AG08396 (cell line): ENCODE data around the gene RIMS4.

ENCODE experiments used
- DNase-seq: peaks from one replicate; pipeline ENCODE4 v3.0.0; 2012; ENCODE audit warnings: low spot score, mixed read lengths

Gene RIMS4

DNA sequence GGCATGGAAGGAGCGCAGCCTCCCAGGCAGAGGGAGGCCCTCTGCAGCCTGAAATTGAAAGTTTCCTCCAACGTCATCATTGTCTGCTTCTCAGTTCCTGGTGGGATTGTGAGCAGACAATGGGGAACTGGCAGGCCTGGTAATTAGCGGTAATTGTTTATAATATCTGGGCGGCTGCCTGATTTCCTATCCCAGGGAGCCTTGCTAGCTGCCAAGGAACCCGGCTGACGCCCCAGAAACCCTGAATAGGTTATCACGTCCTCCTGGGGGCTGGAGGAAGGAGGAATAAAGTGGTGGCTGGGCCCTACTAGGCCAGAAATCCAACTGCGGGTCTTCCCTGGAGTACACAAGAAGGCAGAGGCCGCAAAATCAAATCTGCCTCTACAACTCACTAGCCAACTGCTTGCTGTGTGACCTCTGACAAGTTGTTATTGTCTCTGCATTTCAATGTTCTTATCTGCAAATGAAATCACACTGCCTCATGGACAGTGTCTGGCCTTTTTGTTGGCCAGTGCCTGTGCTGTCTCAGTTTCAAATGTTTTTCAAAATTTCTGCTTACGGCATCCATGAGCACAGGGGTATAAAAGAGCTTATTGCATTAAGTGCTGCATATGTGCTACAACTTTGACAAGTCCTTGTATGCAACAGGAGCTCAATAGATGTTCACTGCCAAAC, 47.7 kb downstream of the RIMS4 start:
- no peak for DNase-seq

DNA sequence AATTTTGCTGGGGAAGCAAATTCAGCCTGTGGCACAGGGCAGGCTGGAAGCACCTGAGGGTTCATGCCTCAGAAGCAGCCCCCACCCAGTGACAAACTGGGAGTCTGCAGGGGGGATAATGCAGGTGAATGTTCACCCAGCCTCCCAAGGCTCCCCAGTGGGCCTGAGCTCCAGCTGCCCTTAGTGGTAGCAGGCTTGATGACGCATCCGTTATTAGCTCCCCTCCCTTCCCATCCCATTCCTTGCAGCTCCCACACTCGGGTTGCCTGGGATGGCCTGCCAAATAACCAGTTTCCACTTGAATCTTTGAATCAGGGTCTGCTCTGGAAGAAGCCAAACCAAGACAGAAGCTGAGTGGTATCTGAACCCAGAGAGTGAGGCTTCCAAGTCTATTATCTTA, 48.9 kb downstream of the RIMS4 start:
- no peak for DNase-seq

DNA sequence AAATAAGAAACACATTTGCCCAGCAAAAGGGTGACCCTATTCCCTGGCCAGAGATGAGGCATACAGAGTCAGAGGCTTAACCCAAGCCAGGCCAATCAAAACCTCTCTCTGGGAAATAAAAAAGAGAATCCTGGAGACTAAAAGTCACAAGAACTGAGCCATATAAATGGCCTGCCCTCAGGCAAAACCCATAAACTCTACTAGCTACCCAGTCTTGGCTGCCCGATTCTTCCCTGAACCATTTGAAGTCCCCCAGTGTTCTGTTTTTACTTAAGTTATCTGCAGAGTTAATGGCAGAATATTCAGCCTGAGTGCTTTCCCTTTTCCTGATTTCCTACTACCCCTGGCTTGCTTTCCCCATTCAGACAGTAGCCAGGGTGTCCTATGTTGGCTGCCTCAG, 50.8 kb downstream of the RIMS4 start:
- DNase-seq, result no peak

DNA sequence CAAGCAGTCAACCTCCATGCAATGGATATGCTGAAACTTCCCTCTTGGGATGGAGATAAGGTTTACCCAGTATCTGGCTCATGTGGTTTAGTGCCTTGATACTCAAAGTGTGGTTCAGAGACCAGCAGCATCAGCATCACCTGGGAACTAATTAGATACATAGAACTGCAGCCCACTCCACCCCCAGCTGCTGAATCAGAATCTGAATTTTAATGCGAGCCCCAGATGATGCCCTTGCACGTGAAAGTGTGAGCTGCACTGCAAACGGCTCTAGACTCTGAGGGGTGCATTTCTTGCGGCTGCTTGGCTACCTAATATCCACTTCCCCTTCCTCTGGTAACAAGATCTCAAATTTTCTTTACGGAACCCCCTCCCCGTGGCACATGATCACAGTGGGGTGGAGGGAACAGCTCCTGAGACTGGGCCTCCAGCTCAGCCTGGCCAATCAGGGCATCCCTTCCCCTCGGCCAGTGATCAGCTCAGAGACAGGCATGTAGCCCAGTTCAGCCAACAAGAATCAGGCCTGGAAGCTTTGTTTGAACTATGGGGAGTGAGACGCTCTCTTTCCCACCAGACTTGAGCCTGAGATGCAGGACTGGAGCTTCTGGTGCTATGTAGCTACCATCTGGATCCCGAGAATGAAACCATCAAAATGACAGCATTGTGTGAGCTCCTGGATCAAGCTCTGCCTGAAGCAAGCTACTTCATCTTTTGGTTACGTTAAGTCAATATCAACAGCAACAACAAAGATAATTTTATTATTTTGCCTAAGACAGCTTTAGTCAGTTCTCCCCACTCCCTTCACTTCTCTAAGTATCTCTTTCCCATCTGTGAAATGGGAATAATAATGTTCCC, 51.9 kb downstream of the RIMS4 start:
- DNase-seq, result no peak

DNA sequence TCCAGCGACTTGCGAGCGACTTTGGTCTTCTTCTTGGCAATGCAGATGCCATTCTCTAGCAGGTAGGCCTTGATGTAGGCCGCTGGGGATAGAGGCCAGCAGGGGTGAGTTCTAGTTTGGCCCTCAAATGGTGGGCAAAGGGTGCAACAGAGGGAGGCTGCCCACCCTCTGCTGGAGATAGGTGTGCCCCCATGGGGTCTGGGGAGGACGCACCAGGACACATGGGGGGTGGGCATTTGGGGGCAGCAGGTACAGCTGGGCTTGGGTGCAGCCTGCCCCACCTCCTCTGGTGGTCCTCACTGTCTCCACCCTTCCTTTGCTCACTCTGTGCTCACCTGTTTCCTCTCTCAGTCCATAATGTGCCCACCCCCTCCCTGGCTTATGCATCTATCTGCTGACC, 53.4 kb downstream of the RIMS4 start:
- DNase-seq, result no peak

DNA sequence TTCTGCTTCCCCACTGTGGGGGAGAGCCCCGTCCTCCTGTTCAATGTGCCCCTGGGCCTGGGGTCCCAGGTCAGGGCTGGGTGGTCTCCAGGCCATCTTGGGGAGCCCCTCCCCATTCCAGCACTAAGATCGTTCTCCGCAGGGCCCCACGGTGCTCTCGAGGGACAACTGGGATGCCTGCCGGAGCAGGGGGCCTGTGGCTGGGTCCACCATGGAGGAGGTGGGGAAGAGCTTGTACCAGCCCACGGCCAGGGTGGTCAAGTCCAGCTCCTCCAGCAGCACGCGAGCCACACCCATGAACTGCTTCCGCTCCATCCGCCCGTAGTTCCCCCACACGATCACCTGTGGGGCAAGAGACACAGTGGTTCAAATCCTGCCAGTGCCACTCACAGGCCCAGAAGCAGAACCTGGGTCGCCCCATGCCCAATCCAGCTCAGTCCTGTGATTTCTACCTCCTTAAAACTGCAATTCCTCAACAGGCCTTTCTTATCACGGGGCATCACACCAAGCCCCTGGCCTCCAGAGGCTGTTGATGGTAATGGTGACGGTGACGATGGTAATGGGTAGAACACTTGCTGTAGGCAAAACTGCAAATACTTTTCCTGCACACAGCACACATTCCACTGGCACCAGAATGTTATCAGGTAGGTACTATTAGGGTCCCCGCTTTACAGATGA, 54.2 kb downstream of the RIMS4 start:
- DNase-seq, result no peak

DNA sequence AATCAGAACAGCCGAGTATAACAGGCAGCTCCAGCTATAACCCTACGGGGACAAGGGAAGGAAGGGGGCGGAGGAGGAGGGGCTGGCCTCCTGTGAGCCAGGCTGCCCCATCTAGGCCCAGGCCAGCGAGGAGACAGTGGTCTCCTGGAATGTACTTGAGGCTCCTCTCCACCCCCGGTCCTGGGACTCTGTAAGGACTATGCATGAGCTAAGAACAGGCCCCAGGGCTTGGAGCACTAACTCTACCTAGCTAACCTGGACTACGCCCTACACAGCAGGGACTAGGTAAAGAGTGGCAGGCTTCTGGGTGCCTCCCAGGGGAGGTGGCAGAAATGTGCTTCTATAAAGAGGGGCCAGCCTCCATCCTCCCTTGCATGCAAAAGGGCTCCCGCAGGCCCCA, 55.8 kb downstream of the RIMS4 start:
- no peak for DNase-seq

DNA sequence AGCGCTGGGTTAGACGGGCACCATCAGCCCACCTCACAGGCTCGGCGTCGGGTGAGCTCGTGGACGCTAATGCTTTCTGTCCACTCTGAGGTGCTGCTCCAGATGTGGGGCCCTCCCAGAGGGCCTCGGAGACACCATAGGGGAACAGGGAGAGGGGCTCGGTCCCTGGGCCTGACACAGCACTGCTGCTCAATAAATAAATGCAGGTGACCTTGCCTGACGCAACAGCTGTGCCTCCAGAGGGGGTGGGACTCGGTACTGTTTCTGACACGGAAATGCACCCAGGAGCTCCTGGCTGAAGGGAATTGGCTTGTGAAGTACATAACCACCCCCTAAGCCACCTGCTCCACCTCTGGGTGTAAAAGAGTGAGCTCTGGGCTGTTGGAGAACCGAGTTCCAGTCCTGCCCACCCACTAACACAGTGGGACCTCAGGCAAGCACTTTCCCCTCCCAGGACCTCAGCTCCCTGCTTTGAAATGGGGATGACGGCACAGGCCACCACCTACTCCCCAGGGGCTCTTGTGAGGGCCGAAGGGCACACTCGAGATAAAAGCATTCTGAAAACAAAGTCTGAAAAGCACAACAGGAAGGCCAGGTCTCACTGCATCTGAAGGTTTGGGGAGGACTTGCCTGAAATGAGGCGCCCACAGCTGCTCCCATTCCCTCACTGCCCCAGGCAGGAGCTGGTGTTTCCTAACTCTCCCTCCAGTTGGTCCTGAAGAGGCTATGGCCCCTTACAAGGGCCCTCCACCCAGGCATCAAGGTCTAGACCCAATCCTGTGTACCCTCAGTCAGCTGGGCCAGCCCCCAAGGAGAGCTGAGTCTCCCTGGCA, 58.0 kb downstream of the RIMS4 start:
- no peak for DNase-seq

DNA sequence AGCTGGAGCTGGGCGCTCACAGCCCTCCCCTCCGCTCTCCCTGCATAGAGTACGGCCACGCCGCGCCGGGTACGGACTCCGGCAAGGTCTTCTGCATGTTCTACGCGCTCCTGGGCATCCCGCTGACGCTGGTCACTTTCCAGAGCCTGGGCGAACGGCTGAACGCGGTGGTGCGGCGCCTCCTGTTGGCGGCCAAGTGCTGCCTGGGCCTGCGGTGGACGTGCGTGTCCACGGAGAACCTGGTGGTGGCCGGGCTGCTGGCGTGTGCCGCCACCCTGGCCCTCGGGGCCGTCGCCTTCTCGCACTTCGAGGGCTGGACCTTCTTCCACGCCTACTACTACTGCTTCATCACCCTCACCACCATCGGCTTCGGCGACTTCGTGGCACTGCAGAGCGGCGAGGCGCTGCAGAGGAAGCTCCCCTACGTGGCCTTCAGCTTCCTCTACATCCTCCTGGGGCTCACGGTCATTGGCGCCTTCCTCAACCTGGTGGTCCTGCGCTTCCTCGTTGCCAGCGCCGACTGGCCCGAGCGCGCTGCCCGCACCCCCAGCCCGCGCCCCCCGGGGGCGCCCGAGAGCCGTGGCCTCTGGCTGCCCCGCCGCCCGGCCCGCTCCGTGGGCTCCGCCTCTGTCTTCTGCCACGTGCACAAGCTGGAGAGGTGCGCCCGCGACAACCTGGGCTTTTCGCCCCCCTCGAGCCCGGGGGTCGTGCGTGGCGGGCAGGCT, 60.1 kb downstream of the RIMS4 start:
- DNase-seq, result peak; percentile 53

DNA sequence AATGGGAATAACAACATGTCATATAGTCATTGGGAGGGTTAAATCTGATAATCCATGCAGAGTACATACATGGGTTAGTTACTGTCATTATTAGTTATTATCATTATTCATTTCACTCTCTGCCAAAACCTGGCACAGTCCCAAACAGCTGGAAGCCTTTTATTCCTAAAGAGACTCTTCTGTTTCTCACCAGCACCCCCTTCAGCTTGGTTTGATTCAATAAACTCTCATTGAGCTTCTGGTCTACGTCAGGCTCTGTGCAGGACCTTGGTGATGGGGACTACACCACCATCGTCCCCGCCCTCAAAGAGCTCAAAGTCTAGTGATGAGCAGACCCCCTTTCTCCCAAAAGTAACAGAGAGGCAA, 62.4 kb downstream of the RIMS4 start:
- DNase-seq, result no peak

DNA sequence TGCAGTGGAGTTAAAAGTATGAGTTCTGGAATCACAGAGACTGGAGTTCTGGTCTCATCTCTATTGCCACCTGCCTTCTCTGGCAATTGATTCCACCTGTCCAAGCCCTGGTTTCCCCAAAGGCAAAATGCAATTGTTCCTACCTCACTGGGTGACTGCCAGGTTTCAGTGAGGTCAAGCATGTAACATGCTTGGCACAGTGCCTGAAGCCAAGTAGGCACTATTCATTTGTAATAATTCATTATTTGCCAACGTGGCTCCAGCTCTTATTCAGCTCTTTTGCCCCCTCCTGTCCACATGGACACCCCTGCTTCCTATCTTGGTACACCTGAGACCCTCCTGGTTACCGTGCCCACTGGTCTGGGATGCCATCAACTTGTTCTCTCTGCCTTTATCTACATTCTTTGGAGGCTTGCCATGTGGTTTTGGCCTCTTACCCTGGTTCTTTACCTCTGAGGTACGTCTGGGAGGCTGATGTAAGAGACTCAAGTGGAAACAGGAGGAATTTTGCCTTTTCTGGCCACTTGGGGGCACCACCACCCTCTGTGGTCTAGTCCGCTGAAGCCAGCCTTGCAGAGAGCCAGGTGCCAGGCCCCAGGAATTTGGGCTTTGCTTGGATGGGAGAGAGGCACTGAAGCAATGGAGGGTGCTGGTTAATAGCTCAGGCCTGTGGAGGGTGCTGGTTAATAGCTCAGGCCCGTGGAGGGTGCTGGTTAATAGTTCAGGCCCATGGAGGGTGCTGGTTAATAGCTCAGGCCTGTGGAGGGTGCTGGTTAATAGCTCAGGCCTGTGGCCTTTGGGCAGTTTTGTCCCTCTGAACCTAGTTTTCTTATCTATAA, 63.0 kb downstream of the RIMS4 start:
- DNase-seq, result peak; percentile 86

DNA sequence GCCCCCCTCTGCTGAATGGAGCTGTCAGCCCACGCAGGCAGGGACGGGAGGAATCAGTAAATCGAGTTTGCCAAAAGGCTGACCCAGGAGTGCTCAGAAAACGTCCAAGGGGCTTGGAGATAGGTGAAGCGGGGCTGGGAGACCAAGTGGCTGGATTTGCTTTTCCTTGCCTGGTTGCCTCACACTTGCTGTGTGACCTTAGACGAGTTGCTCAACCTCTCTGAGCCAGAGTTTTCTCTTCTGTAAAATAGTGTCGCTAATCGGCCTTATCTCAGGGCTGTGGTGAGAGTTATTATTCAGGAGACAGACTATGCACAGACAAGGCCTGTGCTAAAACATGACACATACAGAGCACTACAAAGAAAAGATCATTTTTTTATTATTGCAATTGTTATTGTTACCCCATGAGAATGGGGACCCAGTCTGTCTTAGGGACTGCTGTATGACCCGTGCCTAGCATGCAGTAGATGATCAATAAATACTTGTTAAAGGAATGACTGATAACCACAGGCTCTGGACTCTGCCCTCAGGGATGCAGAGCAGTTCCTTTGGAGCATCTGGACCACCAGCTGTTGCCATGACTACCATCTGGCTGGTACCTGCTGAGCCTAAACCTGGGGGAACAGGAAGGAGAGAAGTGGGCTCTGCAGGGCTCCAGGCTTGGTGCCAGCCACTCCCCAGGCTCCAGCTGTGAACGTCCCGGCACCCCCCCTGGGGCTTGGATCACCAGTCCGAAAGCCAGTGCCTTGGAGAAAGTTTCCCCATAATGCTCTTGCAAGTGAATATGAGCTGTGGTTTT, 63.8 kb downstream of the RIMS4 start:
- no peak for DNase-seq

DNA sequence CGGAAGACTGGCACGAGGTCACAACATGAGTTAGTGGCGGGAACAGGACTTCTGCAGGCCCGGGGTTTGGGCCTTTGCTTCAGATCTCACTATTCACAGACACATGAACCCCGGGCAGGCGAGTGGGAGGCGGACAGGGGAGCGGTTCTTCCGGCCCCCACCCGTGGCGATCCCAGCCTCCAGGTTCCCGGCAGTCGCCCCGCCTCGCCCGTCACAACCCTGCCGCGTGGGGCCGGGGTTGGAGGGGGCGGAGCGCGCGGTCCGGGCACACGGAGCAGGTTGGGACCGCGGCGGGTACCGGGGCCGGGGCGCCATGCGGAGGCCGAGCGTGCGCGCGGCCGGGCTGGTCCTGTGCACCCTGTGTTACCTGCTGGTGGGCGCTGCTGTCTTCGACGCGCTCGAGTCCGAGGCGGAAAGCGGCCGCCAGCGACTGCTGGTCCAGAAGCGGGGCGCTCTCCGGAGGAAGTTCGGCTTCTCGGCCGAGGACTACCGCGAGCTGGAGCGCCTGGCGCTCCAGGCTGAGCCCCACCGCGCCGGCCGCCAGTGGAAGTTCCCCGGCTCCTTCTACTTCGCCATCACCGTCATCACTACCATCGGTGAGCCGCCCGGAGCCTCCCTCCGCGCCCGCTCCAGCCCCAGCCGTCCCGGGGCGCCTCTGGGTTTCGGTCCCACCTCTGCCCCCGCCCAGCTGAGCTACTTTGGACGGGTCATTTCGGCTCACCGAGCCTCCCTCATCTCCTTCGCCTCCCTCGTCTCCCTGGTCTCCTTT, 64.6 kb downstream of the RIMS4 start, which contains the start of gene KCNK15:
TSS of gene KCNK15 (plus strand) at position 268 of the 769 bp plus-strand sequence. CDS start at position 314, 46 bp downstream.
- DNase-seq, result peak; percentile 45

DNA sequence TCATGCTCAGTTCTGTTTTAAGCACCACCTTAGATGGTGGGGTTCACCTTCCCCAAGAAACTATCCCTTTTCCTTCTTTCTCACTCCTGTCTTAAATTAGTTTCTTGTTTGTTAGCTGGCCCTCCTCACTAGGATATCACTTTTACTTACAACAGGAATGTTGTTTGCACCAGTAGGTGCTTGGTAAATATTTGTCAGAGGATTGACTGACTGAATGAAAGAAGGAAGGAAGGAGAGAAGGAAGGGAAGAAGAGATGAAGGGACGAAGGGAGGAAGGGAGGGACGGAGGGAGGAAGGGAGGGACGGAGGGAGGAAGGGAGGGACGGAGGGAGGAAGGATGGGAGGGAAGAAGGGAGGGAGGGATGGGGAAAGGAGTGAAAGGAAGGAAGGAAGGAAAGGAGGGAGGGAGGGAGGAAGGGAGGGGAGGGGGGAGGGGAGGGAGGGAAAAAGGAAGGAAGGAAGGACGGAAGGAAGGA, 65.2 kb downstream of the RIMS4 start:
- no peak for DNase-seq

DNA sequence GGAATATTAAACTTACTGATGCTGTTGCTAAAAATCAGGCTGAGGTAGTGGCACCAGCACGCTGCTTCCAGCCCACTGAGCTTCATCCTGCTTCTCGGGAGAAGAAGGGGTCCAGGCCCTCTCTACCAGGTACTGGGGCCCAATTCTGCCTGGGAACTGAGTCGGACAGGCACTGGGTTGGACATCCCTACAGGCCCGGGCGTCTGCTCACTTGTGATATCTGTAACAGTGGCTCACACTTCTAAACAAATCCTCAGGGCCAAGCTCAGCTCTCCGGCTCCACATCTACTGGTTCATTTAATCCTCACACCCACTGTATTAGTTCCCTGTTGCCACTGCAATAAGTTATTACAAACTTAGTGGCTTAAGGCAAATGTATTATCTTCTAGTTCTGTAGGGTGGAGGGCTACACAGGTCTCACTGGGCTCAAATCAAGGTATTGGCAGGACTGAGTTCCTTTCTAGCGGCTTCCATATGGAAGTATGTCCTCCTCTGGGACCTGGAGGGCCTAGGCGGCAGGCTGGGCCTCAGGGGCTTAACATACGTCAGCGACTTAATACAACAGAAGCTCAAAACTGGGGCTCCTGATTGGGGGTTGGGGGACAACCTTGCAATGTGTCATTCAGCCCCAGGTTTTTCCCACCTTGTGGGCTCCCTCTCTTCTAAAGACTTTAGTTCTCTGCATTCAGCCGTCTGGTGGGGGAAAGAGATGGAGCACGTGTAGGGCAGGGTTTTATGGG, 66.3 kb downstream of the RIMS4 start:
- no peak for DNase-seq

DNA sequence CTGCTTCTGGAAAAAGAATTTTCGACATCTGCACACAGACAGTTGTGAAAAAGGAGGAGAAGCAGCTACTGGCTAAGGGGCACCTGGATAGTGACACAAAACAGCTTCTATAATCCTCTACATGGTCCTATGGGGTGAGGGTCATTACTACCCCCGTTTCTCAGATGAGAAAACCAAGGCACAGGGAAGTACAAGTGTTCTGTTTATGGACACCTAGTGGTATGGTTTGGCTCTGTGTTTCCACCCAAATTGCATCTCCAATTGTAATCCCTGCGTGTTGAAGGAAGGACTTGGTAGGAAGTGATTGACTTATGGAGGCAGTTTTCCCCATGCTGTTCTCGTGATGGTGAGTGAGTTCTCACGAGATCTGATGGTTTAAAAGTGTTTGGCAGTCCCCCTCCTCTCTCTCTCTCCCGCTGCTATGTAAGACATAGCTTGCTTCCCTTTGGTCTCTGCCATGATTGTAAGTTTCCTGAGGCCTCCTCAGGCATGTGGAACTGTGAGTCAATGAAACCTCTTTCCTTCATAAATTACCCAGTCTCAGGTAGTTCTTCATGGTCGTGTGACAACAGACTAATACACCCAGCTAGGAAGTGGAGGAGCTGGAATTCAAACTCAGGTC, 67.2 kb downstream of the RIMS4 start:
- no peak for DNase-seq

DNA sequence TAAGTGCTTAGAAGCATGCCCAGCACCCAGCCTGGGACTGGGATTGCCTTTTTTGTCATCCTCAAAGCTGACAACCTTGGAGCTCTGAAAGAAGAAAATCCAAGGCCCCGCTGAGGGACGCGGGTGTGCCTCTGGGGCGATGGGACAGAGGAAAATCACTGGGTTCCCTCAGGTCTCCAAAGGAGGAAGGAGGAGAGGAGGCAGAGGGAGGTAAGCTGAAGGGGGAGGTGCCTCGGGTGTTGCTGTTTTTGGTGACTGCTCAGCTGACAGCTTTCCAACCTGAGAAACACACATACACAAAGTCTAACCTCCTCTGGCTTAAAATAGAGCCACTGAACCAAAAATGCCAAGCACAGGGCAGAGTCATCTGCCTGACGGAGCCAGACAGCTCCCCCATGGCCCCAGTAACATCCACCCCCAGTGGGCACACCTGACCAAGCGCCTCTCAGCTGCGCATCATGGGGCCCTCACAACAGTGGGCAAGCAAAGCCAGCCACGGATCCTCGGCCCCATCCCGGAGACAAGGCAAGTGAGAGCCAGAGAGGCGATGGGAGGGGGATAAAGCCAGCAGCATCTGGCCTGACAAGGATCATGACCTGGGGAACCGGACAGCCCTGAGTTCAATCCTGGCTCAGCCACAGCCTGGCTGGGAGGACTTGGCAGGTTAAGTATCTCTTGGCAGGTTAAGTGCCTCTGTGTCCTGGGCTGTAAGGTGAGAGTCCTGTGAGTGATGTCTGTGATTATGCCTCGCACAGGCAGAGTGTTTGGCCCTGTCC, 67.9 kb downstream of the RIMS4 start:
- no peak for DNase-seq
